KG1 (cell line): ENCODE results near the gene CNTFR.

Source experiments
- DNase-seq: peaks from one replicate; lab custom pipeline; 2025; lab: John Stamatoyannopoulos, UW

The CNTFR gene

DNA sequence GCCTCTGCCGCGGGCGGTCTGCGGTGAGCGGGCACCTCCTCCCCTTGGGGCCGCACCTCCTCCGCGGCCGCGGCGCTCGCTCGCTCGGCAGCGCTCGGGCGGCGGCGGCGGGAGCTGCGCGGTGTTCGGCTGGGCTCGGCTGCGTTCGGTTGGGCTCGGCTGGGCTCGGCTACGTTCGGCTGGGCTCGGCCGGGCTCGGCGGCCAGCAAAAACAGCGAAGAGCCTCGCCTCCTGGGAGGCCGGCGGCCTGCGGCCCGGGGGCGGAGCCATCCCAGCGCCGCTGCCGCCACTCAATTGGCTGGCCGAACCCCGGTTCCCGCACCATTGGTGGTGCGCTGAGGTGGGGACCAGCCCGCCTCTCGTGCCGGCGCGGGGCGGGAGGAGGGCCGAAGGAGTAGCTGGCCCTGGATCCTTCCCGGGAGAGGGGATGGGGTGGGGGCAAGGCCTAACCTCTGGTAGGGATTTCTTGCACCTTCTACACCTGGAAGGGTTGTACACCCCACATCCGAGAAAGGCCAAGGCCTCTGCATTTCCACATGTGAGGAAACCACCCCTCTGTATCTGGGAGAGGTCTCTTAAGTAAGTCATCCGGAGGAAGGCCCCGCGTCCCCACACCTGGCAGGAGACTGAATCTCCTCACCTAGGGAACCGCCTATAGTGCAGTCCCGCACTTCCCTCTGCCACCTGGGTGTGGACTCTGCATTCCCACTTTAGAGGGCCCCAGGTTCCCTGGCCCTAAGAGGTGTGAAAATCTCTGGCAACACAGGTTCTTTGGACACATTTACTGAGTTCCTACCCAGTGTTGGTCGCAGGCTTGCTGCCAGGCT, 66.3 kb downstream of the CNTFR start, which contains the start of gene ENHO:
TSS of gene ENHO (minus strand) at position 20 of the 827 bp plus-strand sequence. CDS start 1,295 bp downstream, outside the sequence.
- DNase-seq = peak; percentile 47

DNA sequence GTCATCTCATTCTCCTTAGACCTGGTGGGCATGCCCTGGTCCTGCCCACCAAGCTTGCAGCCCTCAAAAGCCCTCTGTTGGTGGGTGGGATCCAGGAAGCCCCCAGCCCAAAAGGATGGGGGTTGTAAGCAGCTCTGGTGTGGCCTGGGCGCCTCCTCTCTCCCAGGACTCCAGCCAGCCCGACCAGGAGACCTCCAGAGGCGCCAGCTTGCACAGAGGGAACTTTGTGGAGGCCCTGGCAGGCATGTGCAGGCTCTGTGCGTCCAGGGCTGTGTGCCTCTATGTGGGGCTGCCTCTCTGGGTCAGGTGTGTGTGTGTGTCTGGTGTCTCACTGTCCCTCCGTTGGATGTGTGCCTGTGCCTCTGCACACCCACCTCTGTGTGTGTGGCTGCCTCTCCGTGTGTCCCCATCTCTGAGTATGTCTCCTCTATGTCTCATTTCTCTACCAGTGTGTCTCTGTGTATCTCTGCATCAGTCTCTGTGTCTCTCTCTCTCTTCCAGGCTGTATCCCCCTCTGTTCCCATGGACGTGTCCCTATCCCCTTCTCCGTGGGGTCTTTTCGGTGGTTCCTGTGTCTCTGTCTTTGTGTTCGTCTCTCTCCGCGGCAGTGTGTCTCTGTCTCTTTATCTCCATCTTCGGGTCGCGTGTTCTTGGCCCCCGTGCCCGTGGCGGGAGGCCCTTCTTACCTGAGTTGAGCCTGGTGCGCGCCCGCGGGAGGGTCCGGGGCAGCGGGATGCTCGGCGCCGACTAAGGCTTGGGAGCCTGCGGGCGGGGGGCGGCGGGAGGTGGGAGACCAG, 67.2 kb downstream of the CNTFR start:
- no peak for DNase-seq

DNA sequence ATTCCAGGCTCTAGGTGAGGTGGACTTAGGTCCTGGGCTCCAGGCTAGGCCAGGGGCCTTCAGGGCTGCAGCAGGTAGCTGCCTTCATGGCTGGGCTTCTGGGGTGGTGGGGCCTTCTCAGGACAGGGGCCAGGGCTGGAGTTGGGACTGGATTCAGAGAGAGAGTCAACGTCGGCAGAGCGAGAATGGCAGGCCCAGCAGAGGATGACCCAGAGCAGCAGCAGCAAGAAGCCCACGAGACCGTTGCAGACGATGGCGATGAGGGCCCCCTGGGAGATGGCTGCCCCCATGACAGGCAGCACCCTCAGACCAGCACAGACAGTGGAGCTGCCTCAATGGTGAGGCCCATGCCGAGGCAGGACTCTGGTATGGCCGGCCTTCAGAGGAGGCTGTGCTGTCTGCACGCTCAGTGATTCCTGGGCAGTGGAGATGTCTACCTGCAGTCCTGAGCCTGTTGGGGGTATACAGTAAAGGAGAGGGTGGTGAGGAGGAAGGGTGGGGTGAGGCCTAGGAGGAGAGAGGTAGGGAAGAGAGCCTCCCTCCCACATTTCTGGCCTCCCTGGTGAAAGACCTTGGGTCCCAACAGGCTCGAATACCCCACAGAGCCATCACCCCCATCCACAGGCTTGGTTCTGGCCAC, 68.0 kb downstream of the CNTFR start:
- DNase-seq = no peak

DNA sequence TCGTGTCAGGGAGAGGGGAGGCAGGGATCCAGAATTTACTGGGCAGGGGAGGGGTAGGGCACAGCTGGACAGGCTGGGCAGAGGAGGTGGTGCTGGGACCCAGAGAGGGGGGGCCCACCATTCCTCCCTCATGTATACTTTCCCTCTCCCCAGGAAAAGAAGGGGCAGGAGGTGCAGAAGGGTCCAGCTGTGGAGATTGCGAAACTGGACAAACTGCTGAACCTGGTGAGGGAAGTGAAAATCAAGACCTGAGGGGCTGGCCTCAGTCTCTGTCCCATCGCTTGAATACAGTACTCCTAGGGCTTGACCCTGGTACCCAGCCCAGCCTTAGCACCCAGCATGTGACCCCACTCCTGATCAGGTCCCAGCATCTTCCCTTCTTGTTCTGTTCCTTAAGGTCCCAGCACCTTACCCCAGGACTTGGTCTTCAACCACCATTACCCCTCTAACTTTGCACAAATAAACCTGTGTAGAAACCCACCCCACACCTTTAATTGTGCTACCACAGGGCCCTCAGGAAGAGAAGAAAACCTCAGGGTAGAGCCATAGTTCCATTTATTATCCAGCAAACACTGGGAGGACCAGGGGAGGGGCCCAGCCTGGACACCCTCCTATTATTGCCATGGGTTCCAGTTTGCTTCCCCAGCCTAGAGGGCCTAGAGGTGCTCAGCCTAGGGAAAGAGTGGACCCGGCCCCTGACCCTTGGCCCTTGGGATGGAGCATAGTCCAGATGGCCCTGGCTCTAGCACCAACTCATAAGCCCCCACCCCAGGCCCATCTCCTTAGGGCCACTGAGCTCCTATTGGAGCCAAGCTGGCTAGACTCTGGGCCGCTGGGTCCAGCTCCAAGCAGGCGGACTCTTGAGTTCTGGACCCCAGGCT, 68.8 kb downstream of the CNTFR start:
- DNase-seq = no peak

DNA sequence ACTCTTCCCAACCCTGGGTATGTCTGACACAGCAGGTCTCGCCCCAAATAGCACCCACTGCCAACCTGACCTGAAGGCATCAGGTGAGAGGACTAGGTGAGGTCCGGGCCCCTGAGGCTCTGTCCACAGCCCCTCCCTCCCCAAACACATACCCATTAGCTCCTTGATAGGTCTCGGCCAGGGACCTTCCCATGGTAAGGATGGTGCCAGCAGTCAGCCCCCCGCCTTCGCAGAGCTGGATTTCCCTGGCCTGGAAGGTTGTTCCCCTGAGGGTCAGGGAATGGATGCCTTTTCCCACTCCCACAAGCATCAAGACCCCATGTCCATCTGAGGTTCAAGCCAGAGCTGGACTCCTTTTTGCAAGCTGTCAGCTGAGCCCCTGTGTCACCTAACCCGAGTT, 69.4 kb downstream of the CNTFR start:
- DNase-seq = no peak

DNA sequence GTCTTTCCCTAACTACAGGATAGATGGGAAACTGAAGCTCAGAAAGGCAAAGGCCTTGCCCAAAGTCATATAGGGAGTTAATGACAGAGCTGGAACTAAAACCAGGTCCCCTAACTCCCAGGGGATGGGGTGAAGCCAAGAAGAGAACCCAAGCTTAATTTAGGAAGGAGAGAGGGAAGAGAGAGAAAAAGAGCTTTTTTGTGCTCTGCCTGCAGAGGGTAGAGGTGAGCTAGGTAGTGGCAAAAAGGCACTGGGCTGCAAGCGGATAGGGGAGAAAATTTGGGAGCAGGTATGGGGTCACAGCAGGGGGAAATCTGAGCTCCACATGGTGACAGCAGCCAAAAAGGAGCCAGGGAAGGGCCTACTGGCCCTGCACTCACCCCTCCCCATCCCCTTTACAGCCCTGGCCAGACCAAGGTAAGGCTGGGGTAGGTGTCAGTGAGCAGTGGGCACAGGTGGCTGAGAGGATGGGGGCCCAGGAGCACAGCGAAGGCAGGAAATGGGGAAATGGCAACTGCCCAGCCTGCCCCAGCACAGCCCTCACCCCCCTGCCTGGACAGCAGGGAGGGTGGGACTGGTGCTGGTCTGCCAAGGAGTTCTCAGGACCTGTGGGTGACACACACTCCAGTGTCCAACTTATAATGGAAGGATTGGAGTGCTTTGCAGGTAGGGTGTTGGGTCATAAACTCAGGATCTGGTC, 70.1 kb downstream of the CNTFR start:
- no peak for DNase-seq

DNA sequence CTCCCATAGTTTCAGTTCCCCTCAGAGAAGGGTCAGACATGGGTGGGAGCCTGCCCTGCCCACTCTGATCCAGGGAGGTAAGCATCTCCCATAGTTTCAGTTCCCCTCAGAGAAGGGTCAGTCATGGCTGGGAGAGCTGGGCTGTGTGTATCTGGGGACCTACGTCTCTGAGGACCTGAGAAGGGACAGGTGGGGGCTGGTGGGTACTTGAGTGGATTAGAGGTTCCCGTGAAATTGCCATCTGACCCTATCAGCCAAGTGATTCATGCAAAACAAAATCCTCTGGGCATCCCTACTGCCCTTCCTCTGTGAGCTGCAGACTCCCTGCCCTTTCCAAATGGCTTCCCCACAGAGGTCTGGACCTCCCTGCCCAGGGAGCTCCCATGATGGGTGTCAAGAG, 70.6 kb downstream of the CNTFR start:
- no peak for DNase-seq

DNA sequence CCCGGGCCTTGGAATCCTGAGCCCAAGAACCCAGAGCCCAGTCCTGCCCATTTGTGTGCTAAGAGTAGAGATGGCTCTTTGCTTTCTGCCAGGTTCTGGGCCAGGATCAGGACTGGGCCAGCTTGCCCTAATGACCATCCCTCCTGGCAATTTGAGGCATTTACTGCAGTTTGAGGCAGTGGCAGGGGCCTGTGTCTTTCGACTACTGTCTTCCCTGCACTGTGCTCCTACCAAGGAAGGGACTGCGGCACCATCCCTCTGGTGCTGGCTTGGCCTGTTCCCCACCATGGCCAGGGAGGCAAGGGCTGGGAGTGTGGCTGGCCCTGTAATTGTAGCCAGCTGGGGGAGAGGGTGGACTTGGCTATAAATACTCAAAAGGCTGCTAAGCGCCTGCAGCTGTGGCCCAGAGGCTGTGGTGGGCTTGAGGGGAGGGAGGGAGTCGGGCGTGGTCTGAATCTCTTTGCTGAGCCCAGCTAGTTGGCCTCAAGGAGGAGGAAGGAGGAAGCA, 71.4 kb downstream of the CNTFR start:
- DNase-seq = no peak

DNA sequence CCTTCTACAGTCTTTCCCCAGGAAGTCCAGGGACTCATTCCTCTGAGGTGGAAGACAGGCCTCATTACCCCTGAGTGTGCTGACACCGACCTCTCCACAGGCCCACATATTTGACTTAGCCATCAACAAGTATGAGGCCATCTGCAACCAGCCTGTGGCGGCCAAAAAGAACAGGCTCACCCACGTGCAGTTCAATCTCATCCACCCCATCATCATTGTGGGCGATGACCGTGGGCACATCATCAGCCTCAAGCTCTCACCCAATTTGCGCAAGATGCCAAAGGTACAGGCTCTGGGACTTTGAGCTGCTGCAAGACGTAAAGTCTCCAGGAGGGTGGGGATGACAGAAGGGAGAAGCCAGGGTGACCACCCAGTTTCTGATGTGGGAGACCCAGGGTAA, 72.3 kb downstream of the CNTFR start:
- no peak for DNase-seq

DNA sequence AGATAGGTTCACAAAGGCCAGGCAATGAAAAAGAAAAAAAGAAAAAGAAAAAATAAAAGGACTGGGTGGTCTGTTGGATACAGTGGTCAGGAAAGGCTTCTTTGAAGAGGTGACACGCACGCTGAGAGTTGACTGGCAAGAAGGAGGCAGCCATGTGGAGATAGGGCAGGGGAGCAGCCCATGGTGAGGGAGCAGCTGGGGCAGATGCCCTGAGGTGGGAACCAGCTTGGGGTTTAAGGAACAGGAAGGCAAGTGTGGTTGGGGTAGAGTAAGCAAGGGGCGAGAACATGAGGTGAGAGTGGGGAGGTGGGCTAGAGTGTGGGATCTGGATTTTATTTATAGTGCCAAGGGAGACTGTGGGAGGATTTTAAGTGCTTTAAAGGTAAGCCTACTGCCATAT, 73.6 kb downstream of the CNTFR start:
- no peak for DNase-seq

DNA sequence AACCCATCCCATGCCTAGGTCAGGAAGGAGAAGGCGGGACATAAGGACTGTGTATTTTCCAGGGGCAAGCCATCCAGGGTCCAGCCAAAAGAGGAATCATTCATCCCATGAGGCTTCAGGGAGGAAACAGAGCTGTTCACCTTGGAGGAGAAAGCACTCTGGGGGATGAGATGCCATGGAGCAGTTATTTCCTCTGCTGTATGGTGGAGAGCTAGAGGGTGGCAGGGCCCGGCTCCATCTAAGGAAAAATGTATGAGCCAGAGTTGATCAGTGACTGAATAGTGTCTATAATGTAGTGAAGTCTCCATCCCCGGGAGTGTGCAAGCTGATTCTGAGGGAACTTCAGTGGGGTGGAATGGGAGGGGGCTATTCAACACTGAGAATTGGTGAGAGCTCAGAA, 74.7 kb downstream of the CNTFR start:
- no peak for DNase-seq

DNA sequence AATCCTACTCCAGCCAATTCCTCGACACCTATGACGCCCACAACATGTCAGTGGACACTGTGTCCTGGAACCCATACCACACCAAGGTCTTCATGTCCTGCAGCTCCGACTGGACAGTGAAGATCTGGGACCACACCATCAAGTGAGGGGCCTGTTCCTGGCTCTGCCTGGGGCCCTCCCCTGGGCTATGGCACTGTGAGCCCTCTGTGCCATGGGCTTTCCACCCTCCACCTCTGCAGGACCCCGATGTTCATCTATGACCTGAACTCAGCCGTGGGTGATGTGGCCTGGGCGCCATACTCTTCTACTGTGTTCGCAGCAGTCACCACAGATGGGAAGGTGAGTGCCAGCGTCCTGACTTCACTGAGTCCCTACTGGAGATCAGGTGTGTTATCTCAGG, 75.1 kb downstream of the CNTFR start:
- no peak for DNase-seq

DNA sequence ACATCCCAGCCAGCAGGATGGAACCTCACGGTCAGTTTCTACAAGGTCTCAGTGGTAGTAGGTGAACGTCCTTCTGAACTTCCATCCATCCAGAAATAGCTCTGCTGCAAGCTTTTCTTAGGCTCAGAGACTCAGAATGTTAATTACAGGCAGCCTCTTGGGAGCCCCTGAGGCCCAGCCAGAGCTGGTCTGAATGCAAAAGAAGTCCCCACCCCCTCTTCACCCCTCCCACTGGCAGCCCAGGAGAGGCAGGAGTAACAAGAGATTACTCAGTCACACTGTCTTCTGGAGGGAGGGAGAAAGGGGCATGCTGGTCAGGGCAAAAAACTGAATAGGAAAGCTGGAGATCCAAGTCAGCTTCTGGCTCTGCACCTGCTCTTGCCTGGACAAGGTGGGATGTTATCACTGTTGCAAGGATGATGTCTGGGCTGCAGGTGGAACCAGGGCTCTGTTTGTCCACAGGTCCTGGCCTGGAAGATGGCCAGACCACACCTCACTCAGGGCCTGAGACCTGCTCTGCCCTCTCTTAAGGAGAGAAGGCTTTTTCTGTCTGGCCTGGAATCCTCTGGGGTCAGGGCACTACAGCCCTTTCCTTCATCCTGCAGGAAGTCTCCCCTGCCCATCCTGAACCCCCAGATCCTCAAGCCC, 75.8 kb downstream of the CNTFR start:
- DNase-seq = no peak

DNA sequence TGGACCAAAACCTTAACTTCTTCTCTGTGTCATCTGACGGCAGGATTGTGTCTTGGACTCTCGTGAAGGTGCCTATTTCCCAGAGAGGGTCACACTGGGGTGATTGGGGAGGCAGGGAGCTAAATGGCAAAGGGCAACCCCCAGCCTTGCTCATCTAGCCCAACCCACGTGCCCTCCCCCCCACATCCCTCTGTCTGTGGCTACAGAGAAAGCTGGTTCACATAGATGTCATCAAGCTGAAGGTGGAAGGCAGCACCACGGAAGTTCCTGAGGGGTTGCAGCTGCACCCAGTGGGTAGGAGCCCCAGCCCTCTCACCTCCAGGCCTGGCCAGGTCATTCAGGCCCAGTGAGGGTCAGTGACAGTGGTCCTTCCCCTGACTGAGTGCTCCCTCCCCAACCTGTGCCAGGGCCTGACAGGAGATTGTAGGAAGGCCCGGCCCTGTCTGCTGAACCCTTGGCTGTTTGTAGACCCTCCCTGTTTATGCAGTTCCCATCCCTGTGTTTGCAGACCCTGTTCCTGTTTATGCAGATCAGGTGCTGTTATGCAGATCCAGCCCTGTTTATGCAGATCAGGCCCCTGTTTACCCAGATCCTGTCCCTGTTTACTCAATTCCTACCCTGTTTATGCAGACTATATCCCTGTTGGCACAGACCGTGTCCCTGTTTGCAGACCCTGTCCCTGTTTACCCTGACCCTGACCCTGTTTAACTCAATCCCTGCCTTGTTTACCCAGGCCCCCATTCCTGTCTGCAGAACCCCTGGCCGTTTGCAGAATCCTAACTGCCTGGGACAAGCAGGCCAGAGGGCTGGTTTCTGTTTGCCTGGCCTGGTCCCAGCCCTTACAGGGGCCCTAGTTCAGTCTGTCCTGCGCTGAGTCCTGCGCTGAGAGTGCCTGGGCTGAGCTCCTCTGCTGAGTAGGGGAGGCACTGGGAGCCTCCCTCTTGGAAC, 77.1 kb downstream of the CNTFR start:
- no peak for DNase-seq

DNA sequence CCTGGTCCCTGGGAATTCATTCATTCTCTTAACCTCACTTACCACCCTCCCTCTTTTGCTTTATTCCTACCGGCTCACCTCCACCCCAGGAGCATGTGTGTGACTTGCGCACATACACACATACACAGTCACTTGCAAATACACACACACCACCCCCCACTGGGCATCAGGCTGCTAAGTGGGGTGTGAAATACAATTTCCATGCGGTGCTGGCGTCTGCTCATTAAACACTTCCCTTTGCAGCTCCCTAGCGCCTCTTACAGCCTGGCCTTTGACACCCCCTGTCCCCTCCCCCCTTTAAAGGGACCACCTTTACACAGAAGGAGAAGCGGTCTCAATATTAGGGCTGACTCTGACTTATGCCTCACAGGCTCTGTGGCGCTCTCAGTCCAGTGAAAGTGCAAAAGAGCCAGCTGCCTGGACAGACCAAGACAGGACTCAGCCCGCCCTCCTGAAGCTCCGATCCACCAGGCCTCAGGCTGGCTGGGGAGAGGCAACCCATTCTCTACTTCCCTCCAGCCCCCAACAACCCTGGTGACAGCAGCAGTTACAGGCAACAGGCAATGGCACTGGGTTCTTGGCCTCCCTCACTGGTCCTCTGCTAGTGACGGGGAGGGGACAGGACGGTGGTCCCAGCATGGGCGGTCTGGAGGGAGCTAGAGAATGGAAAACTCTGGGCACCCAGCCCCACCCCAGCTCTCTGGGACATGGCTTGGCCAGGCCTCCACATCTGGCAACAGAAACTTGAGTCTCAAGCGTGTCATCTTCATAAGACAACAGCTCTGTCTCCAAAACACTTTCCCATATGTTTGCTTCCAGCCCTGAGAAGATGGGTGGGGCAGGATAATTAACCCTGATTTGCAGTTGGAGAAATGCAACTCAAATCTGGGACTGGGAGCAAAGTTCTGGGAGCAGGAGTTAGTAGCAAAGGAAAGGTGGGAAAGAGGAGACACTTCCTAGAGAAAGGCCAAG, 78.7 kb downstream of the CNTFR start:
- DNase-seq = no peak

DNA sequence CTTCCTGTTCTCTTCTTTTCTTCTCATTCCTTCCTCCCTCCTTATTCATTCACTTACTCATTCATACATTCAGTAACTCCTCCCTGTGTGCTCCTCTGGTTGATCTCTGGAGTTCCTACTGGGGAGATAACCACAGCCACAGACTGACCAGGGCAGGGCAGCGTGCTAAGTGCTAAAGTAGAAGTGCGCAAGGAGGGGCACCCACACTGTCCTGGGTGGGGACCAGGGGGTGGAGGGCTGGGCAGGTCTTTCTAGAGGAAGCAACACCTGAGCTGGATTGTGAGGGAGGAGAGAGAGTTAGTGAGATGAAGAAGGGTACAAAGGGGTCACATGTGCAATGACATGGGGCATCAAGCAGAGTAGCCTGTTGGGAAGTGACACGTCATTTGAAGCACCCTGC, 80.6 kb downstream of the CNTFR start:
- no peak for DNase-seq

DNA sequence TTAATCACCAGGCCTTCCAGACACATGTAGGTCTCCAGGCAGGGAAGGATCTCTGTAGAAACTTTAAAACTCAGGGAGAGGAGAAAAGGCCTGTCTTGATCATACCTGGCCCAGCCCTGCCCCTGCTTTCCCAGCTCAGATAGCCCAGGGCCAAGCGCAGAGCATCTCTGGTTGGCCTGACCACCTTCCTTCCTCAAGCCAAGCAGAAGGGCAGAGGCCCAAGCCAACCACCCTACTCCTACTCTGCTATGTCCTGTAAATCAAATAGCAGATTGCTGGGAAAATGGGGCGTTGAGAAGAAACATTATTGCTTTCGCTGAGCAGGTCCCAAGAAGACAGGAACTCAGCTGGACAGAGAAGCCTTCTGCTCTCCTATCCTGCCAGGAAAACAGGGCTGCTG, 81.1 kb downstream of the CNTFR start:
- no peak for DNase-seq

DNA sequence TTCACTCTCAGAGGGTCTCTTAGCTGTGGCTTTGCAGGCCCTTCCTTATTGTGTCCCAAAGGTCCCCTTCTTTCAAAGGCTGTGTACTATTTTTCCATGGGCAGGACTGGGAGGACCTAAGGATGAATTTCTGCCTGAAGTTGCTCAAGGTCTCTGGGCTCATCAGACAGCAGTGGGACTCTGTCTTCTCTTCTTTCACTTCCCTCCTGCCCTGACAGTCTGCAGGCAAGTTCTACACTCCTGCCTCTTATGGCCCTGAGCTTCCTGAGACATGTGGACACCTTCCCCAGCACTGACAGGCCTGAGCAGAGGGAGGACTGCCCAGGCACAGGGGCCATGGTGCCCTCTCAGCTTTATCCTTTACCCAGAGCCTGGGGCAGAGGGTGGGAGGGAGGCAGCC, 81.6 kb downstream of the CNTFR start:
- DNase-seq = no peak
